Type B pancreatic cell (in vitro differentiated cells): Measurements from ENCODE around the gene LGALS16. TPM values are rescaled to one million over a fixed set of nuclear protein-coding genes. Genes with fewer than 3 reads are reported as not detected.
"Not testable (repeated sequence)": the region's sequence is repeated elsewhere in the genome, so short reads cannot be mapped to it uniquely, and the experiment has no call there.

Experiments
- DNase-seq: peaks from one replicate; pipeline ENCODE4 v3.0.0; 2021; ENCODE audit warnings: mixed read lengths; ENCODE audit not compliant: unreplicated experiment; ENCODE audit errors: extremely low spot score
- H3K27ac Mint-ChIP-seq: 2 replicates; pipeline ENCODE4 v1.8.0; 2021; ENCODE audit warnings: mild to moderate bottlenecking, mixed read lengths
- H3K27me3 Mint-ChIP-seq: 2 replicates; pipeline ENCODE4 v1.8.0; 2021; ENCODE audit warnings: mixed read lengths
- H3K36me3 Mint-ChIP-seq: 2 replicates; pipeline ENCODE4 v1.8.0; 2021; ENCODE audit warnings: mixed read lengths
- H3K4me1 Mint-ChIP-seq: one replicate; pipeline ENCODE4 v1.8.0; 2021; ENCODE audit warnings: mixed read lengths; ENCODE audit not compliant: unreplicated experiment
- H3K4me3 Mint-ChIP-seq: 2 replicates; pipeline ENCODE4 v1.8.0; 2021; ENCODE audit warnings: mild to moderate bottlenecking, mixed read lengths
- H3K9me3 Mint-ChIP-seq: 2 replicates; pipeline ENCODE4 v1.8.0; 2021; ENCODE audit warnings: mixed read lengths
- CTCF ChIP-seq: fragments of 200-600 bp; sonication (generic); conservative IDR thresholded peaks from 2 replicates; pipeline ENCODE4 v1.5.0; 2021; ENCODE audit warnings: antibody characterized with exemption, mild to moderate bottlenecking
- total RNA-seq: library from RNA; stranded (reverse); gene quantifications from 2 replicates; pipeline ENCODE4 v1.2.1, GENCODE V29; 2021; ENCODE audit warnings: low replicate concordance

Gene LGALS16
- total RNA-seq, 1 donor from 2014 or later, result not detected

GRCh38 chr19:39671739-39672363 is 16.1 kb downstream of the LGALS16 start:
- peak; percentile 77 for TF ChIP-seq CTCF
- Mint-ChIP-seq H3K4me1 (no peaks in the 10 kb centered on the region), H3K27me3 (peaks cover 43% of the 10 kb centered on the region), H3K36me3 (no peaks in the 10 kb centered on the region), H3K4me3 (no peak overlapping the region), H3K9me3 (no peaks in the 10 kb centered on the region), H3K27ac (no peak overlapping the region)
- DNase-seq, result no peak

- TF ChIP-seq CTCF, result no peak
- Mint-ChIP-seq H3K9me3 (no peaks in the 10 kb centered on the region), H3K27me3 (peaks cover 40% of the 10 kb centered on the region), H3K4me3 (no peak overlapping the region), H3K4me1 (no peaks in the 10 kb centered on the region), H3K36me3 (no peaks in the 10 kb centered on the region), H3K27ac (no peak overlapping the region)
- DNase-seq, result no peak
Measured at GRCh38 chr19:39672473-39672872, 16.8 kb downstream of the LGALS16 start.

- not testable (repeated sequence) for H3K9me3 Mint-ChIP-seq, DNase-seq, H3K4me1 Mint-ChIP-seq, H3K36me3 Mint-ChIP-seq, H3K27ac Mint-ChIP-seq, H3K4me3 Mint-ChIP-seq
- peaks cover 45% of the 10 kb centered on the region for H3K27me3 Mint-ChIP-seq
Measured at GRCh38 chr19:39673862-39674261, 18.1 kb downstream of the LGALS16 start.

GRCh38 chr19:39676004-39676403 is 20.3 kb downstream of the LGALS16 start:
- Mint-ChIP-seq H3K4me1 (no peaks in the 10 kb centered on the region), H3K36me3 (no peaks in the 10 kb centered on the region), H3K27me3 (peaks cover 48% of the 10 kb centered on the region), H3K4me3 (no peak overlapping the region), H3K9me3 (no peaks in the 10 kb centered on the region), H3K27ac (no peak overlapping the region)
- DNase-seq, result no peak
- TF ChIP-seq CTCF, result no peak

- TF ChIP-seq CTCF, result no peak
- DNase-seq, result no peak
- no peaks in the 10 kb centered on the region for H3K4me1 Mint-ChIP-seq
- peak overlapping the region; percentile 6 for H3K27ac Mint-ChIP-seq
- H3K9me3 Mint-ChIP-seq, result no peaks in the 10 kb centered on the region
- H3K4me3 Mint-ChIP-seq, result no peak overlapping the region
- H3K36me3 Mint-ChIP-seq, result no peaks in the 10 kb centered on the region
- peaks cover 40% of the 10 kb centered on the region for H3K27me3 Mint-ChIP-seq
Measured at GRCh38 chr19:39677961-39678889, 22.5 kb downstream of the LGALS16 start.
